GM12878 (cell line): ENCODE data around the gene PPP1R3G. TPM values are rescaled to one million over a fixed set of nuclear protein-coding genes. Genes with fewer than 3 reads are reported as not detected.

Experiments
- ATAC-seq: fragments of 200-7000 bp; cut with Tn5 transposase; 3 replicates; pipeline ENCODE4 v1.9.1; 2020; ENCODE audit warnings: mild to moderate bottlenecking, moderate library complexity
- BruUV-seq: library from RNA; stranded (reverse); fragments of 400-500 nt; replicated peaks from 2 replicates; lab custom pipeline; 2021; lab: Mats Ljungman, UMichigan
- CTCF ChIA-PET: fragments of 300-600 bp; sonication (Branson Sonifier 250); formaldehyde crosslinking; extraction: SDS; loops from one replicate; lab custom pipeline; 2021; ENCODE audit warnings: inconsistent platforms; lab: Yijun Ruan, JAX
- POLR2A ChIA-PET: fragments of 350-600 bp; formaldehyde crosslinking; extraction: SDS; loops from one replicate; lab custom pipeline; 2021; ENCODE audit warnings: inconsistent platforms; lab: Charles Lee
- RAD21 ChIA-PET: fragments of 300-600 bp; sonication (Branson Sonifier 250); formaldehyde crosslinking; loops from one replicate; lab custom pipeline; 2023; ENCODE audit warnings: antibody characterized with exemption; ENCODE audit not compliant: unreplicated experiment; lab: Charles Lee
- SMC1A ChIA-PET: fragments of 300-600 bp; sonication (Branson Sonifier 250); formaldehyde crosslinking; loops from one replicate; lab custom pipeline; 2023; ENCODE audit not compliant: unreplicated experiment, uncharacterized antibody; lab: Charles Lee
- DNase-seq: peaks from one replicate; pipeline ENCODE4 v3.0.0-alpha.2; 2011; ENCODE audit warnings: low read depth, low spot score
- FAIRE-seq: peaks from 3 replicates; lab custom pipeline; 2011; peaks lifted over from hg19 to GRCh38; lab: Jason Lieb, UNC
- H2AFZ ChIP-seq: 2 replicates; pipeline ENCODE4 v1.6.0; 2011; ENCODE audit warnings: low read depth, low read length, control low read depth; ENCODE audit not compliant: control insufficient read depth
- H3K27ac ChIP-seq: 2 replicates; pipeline ENCODE4 v1.5.1; 2011; ENCODE audit warnings: control low read depth; ENCODE audit not compliant: control insufficient read depth, insufficient read depth
- H3K27me3 ChIP-seq, 2 experiments: replicated peaks in 1 of 2; 2 replicates each; pipeline versions ENCODE4 v1.6.0 to v1.6.1; 2011; ENCODE audit warnings: low read length in 1 of 2; ENCODE audit not compliant: control insufficient read depth in 2 of 2, insufficient read depth in 2 of 2
- H3K36me3 ChIP-seq, 2 experiments: 2 replicates each; pipeline ENCODE4 v1.5.1; 2011; ENCODE audit warnings: low read length in 1 of 2; ENCODE audit not compliant: control insufficient read depth in 2 of 2, insufficient read depth in 2 of 2
- H3K4me1 ChIP-seq: 2 replicates; pipeline ENCODE4 v1.6.1; 2011; ENCODE audit warnings: mild to moderate bottlenecking, low read length, moderate library complexity, mixed read lengths; ENCODE audit not compliant: control insufficient read depth, insufficient read depth
- H3K4me2 ChIP-seq: 2 replicates; pipeline ENCODE4 v1.6.0; 2011; ENCODE audit warnings: control low read depth; ENCODE audit not compliant: control insufficient read depth, insufficient read depth
- H3K4me3 ChIP-seq: fragments of 200-600 bp; sonication (generic); 2 replicates; pipeline ENCODE4 v1.5.1; 2016
- H3K79me2 ChIP-seq: 2 replicates; pipeline ENCODE4 v1.6.0; 2011; ENCODE audit warnings: low read length; ENCODE audit not compliant: control insufficient read depth, insufficient read depth
- H3K9ac ChIP-seq: 2 replicates; pipeline ENCODE4 v1.8.0; 2011; ENCODE audit warnings: low read length, control low read depth, mixed read lengths; ENCODE audit not compliant: control insufficient read depth, insufficient read depth
- H3K9me3 ChIP-seq: replicated peaks from 3 replicates; pipeline ENCODE4 v1.5.1; 2011; ENCODE audit warnings: mild to moderate bottlenecking, low read length; ENCODE audit not compliant: control insufficient read depth, insufficient read depth
- H4K20me1 ChIP-seq: 2 replicates; pipeline ENCODE4 v1.6.0; 2011; ENCODE audit not compliant: control insufficient read depth, insufficient read depth
- CREM ChIP-seq: IDR thresholded peaks from 2 replicates; pipeline ENCODE4 v1.6.1; 2014; ENCODE audit warnings: antibody characterized with exemption, low read depth
- DPF2 ChIP-seq: fragments of 450-650 bp; IDR thresholded peaks from 2 replicates; pipeline ENCODE4 v1.6.1; 2017; ENCODE audit warnings: mild to moderate bottlenecking
- E2F4 ChIP-seq: IDR thresholded peaks from 2 replicates; pipeline ENCODE4 v1.6.1; 2012; ENCODE audit warnings: low read depth, low read length, improper control_type of control experiment
- EGR1 ChIP-seq, 2 experiments: IDR thresholded peaks; 1 replicate in 1 of 2; 2 replicates in 1 of 2; pipeline ENCODE4 v1.6.1; 2011 to 2012; ENCODE audit warnings: low read depth in 2 of 2, low read length in 2 of 2, borderline replicate concordance in 1 of 2, mild to moderate bottlenecking in 1 of 2, moderate library complexity in 1 of 2
- ESRRA ChIP-seq: IDR thresholded peaks from 2 replicates; pipeline ENCODE4 v1.6.1; 2012; ENCODE audit warnings: mild to moderate bottlenecking, low read length, improper control_type of control experiment
- FOS ChIP-seq: IDR thresholded peaks from 3 replicates; pipeline ENCODE4 v1.6.1; 2011; ENCODE audit warnings: borderline replicate concordance; ENCODE audit not compliant: insufficient read length; ENCODE audit errors: extremely low read depth
- GABPA ChIP-seq: IDR thresholded peaks from 2 replicates; pipeline ENCODE4 v1.6.1; 2014; ENCODE audit warnings: antibody characterized with exemption, low read depth, mild to moderate bottlenecking, inconsistent platforms
- JUNB ChIP-seq: IDR thresholded peaks from 2 replicates; pipeline ENCODE4 v1.6.1; 2016; ENCODE audit warnings: antibody characterized with exemption, mild to moderate bottlenecking
- KDM1A ChIP-seq: fragments of 200-600 bp; sonication (generic); IDR thresholded peaks from 2 replicates; pipeline ENCODE4 v1.6.1; 2016; ENCODE audit warnings: borderline replicate concordance
- PBX3 ChIP-seq: IDR thresholded peaks from 2 replicates; pipeline ENCODE4 v1.6.1; 2011; ENCODE audit warnings: mild to moderate bottlenecking, low read depth, low read length, moderate library complexity; ENCODE audit not compliant: insufficient replicate concordance
- POU2F2 ChIP-seq: IDR thresholded peaks from 3 replicates; pipeline ENCODE4 v1.6.1; 2011; ENCODE audit warnings: low read depth, mild to moderate bottlenecking, low read length, borderline replicate concordance
- RAD21 ChIP-seq: IDR thresholded peaks from 2 replicates; pipeline ENCODE4 v1.6.1; 2011; ENCODE audit warnings: mild to moderate bottlenecking, low read depth, low read length, moderate library complexity; ENCODE audit not compliant: insufficient read depth
- RBBP5 ChIP-seq: fragments of 200-600 bp; sonication (generic); conservative IDR thresholded peaks from 2 replicates; pipeline ENCODE4 v1.6.1; 2016
- SIN3A ChIP-seq: IDR thresholded peaks from 2 replicates; pipeline ENCODE4 v1.6.1; 2012; ENCODE audit warnings: low read depth, low read length, improper control_type of control experiment
- SMAD1 ChIP-seq: fragments of 450-650 bp; IDR thresholded peaks from 2 replicates; pipeline ENCODE4 v1.6.1; 2018; ENCODE audit warnings: mild to moderate bottlenecking, low read depth; ENCODE audit not compliant: partially characterized antibody
- SMC3 ChIP-seq: IDR thresholded peaks from 2 replicates; pipeline ENCODE4 v1.6.1; 2011; ENCODE audit warnings: low read length, improper control_type of control experiment, borderline replicate concordance
- SP1 ChIP-seq: IDR thresholded peaks from one replicate; pipeline ENCODE4 v1.6.1; 2011; ENCODE audit warnings: low read depth, low read length
- STAT1 ChIP-seq: fragments of 450-650 bp; conservative IDR thresholded peaks from 2 replicates; pipeline ENCODE4 v1.6.1; 2014; ENCODE audit warnings: antibody characterized with exemption, mild to moderate bottlenecking
- USF1 ChIP-seq: IDR thresholded peaks from 2 replicates; pipeline ENCODE4 v1.6.1; 2011; ENCODE audit warnings: borderline replicate concordance, low read depth, mild to moderate bottlenecking, moderate library complexity, mixed read lengths, low read length; ENCODE audit not compliant: insufficient read depth; ENCODE audit errors: extremely low read length
- ZBED1 ChIP-seq: IDR thresholded peaks from 2 replicates; pipeline ENCODE4 v1.6.1; 2016; ENCODE audit warnings: borderline replicate concordance
- WGBS: methylation state at CpG from one replicate; pipeline ENCODE4 v1.1.6; 2016; ENCODE audit warnings: low lambda C conversion rate; ENCODE audit not compliant: insufficient replicate concordance, insufficient coverage; ENCODE audit errors: missing lambda C conversion rate; 5-methylcytosine and 5-hydroxymethylcytosine counted together
- in situ Hi-C: fragments of 300-500 bp; cut with MboI; formaldehyde crosslinking; loops from 9 replicates; pipeline ENCODE4 v1.14.3; 2018; ENCODE audit warnings: mixed read lengths
- intact Hi-C: fragments of 100-400 bp; cut with micrococcal nuclease; formaldehyde crosslinking; loops from one replicate; pipeline ENCODE4 v1.14.2; 2022; ENCODE audit not compliant: unreplicated experiment
- polyA plus RNA-seq, 11 experiments: library from polyadenylated mRNA; depleted of rRNA in 4 of 11; unstranded in 6 of 11; stranded (reverse) in 5 of 11; fragments of >200 nt; fragmentation: Nextera tagmentation in 4 of 11; fragmentation: Illumina TruSeq in 1 of 11; extraction: Ambion mirVana in 4 of 11; extraction: Trizol in 1 of 11; gene quantifications; 1 replicate in 1 of 11; 2 replicates in 10 of 11; pipeline versions ENCODE4 v1.2.1 to v1.2.3, GENCODE V29; 2011 to 2016; ENCODE audit warnings: inconsistent platforms in 2 of 11, missing spikeins in 2 of 11, low read depth in 1 of 11
- total RNA-seq, 4 experiments: library from RNA; depleted of rRNA in 3 of 4; stranded (reverse); fragments of >200 nt in 3 of 4; fragmentation: Illumina TruSeq in 1 of 4; extraction: Trizol in 1 of 4; gene quantifications; 2 replicates each; pipeline versions ENCODE4 v1.2.1 to v1.2.3, GENCODE V29; 2013 to 2021

Gene PPP1R3G
- total and polyA plus RNA-seq, 10 of the 15 experiments (the other 5 are each of a cell fraction or from before 2014, with no cell fraction given), result 0.01 to 0.10 (median 0.04) TPM; not detected in 4

- POLR2A ChIA-PET, result no interaction called here
- in situ Hi-C loops (no loop called here), intact Hi-C loops (no loop called here)
- ATAC-seq (no peak), FAIRE-seq (no peak), DNase-seq (no peak)
- Histone ChIP-seq H4K20me1 (no peaks in the 10 kb centered on the region), H3K4me3 (no peak overlapping the region), H3K9me3 (no peaks in the 10 kb centered on the region), H2AFZ (no peak overlapping the region), H3K4me2 (no peak overlapping the region), H3K27me3 (no peaks in the 10 kb centered on the region), H3K79me2 (no peaks in the 10 kb centered on the region), H3K36me3 (no peaks in the 10 kb centered on the region), H3K27ac (no peak overlapping the region), H3K9ac (no peak overlapping the region), H3K4me1 (peaks cover 22% of the 10 kb centered on the region)
- WGBS, result 95% methylated on average over 8 of the region's 8 CpGs
- no TSS peak for BruUV-seq
- CTCF ChIA-PET, result interaction anchor here (0.9 kb wide), 1 partner anchor 166 kb away, joined by 4 read pairs; no protein-coding TSS in a partner anchor
- TF ChIP-seq POU2F2 (no peak), RAD21 (no peak), SMAD1 (no peak), JUNB (no peak), ESRRA (no peak), ZBED1 (no peak), GABPA (no peak), KDM1A (no peak), STAT1 (no peak), RBBP5 (no peak), PBX3 (no peak), SMC3 (no peak), CREM (no peak), SP1 (no peak), EGR1 (IDR thresholded peaks at IDR 0.05; ENCODE audit: borderline replicate concordance in 1 of 2, low read depth in 2 of 2, low read length in 2 of 2) (no peak), SIN3A (no peak), E2F4 (no peak), DPF2 (no peak), FOS (no peak), USF1 (no peak)
- RAD21 ChIA-PET, result no interaction called here
- SMC1A ChIA-PET, result no interaction called here
Observed at GRCh38 chr6:5136851-5137250, 51.7 kb downstream of the PPP1R3G start.
